ENCODE data around the gene TMEM184A. TPM values are rescaled to one million over a fixed set of nuclear protein-coding genes. Genes with fewer than 3 reads are reported as not detected.

The TMEM184A gene
- total and polyA plus RNA-seq, 2 of the 8 experiments (the other 6 are each of a cell fraction or from before 2014, with no cell fraction given) = 1.8 to 2.1 TPM

GRCh38 chr7:1558841-1559625 is 3.0 kb upstream of the TMEM184A start:
- no peak overlapping the region for H3K27ac ChIP-seq (ENCODE audit: low read depth, low read length)
- H4K8ac ChIP-seq (ENCODE audit: extremely low read depth, insufficient read depth, low read length) = peak overlapping the region; percentile 51; the same call in 1 of the 2 replicates
- H3K18ac ChIP-seq (ENCODE audit: extremely low read depth, low read length) = no peak overlapping the region; the same call in 1 of the 2 replicates
- H3K14ac ChIP-seq (ENCODE audit: insufficient read length) = no peak overlapping the region
- H2BK12ac ChIP-seq (ENCODE audit: low read depth, low read length) = peak overlapping the region; percentile 87; the same call in 1 of the 2 replicates
- H3K9me3 ChIP-seq (ENCODE audit: insufficient read depth in 2 of 2, low read depth in 1 of 2, low read length in 1 of 2) = no peaks in the 10 kb centered on the region
- peak overlapping the region; percentile 7 for H4K91ac ChIP-seq (replicated peaks; ENCODE audit: insufficient read length, low read length)
- H2AFZ ChIP-seq (ENCODE audit: low read length) = no peak overlapping the region
- ChIA-PET POLR2A (ENCODE audit: partially characterized antibody) (interaction anchor here (1.0 to 2.3 kb wide), 3 partner anchors 16 to 55 kb away, joined by 3 to 8 read pairs (median 6); partner anchors contain the start of gene INTS1), CTCF (ENCODE audit: partially characterized antibody) (interaction anchor here (0.6 to 3.2 kb wide), 14 partner anchors 10 to 405 kb away, joined by 3 to 18 read pairs (median 4); no protein-coding TSS in a partner anchor)
- no peak overlapping the region for H3K4ac ChIP-seq (replicated peaks; ENCODE audit: insufficient read length, low read depth, low read length)
- H2BK20ac ChIP-seq (ENCODE audit: low read length) = no peak overlapping the region
- no peak overlapping the region for H3K56ac ChIP-seq (replicated peaks; ENCODE audit: insufficient read length, low read depth, low read length)
- H4K5ac ChIP-seq (ENCODE audit: insufficient read length, low read depth, low read length) = no peak overlapping the region
- H3K36me3 ChIP-seq (ENCODE audit: control insufficient read depth in 2 of 4, insufficient read depth in 4 of 4, low read length in 3 of 4) = no peaks in the 10 kb centered on the region; a peak in 1 of 8 replicates
- no peaks in the 10 kb centered on the region for H3K23me2 ChIP-seq (ENCODE audit: low read depth, low read length)
- H3K9ac ChIP-seq (replicated peaks in 1 of 4; ENCODE audit: extremely low read depth in 1 of 4, low read depth in 3 of 4, low read length in 3 of 4) = no peak overlapping the region
- H3K4me2 ChIP-seq (ENCODE audit: insufficient read depth in 1 of 2, low read depth in 2 of 2, low read length in 2 of 2) = no peak overlapping the region
- no peak overlapping the region for H3K4me3 ChIP-seq (ENCODE audit: extremely low read depth in 1 of 4, insufficient read depth in 2 of 4, low read depth in 3 of 4, low read length in 4 of 4)
- H2BK5ac ChIP-seq (ENCODE audit: low read depth, low read length) = 0 out of 2 replicates have a peak overlapping the region, but pooled peaks have one; percentile 35
- H3K79me1 ChIP-seq (ENCODE audit: low read depth, low read length) = no peaks in the 10 kb centered on the region
- H3K4me1 ChIP-seq (replicated peaks in 1 of 4; ENCODE audit: control insufficient read depth in 3 of 4, insufficient read depth in 4 of 4, low read length in 3 of 4) = peaks cover 0 to 14% (median 10%) of the 10 kb centered on the region in 4 experiments; a peak in 6 of 7 replicates
- H3K27me3 ChIP-seq (replicated peaks in 1 of 4; ENCODE audit: control insufficient read depth in 3 of 4, extremely low read depth in 1 of 4, insufficient read depth in 3 of 4, low read length in 3 of 4) = no peaks in the 10 kb centered on the region
- no peak overlapping the region for H3K23ac ChIP-seq (ENCODE audit: insufficient read length)
- DNase-seq (ENCODE audit: low read depth in 1 of 2, low spot score in 2 of 2) (no peak), FAIRE-seq (no peak)
- 0 out of 2 replicates have a peak overlapping the region, but pooled peaks have one; percentile 29 for H2BK15ac ChIP-seq (ENCODE audit: low read length)
- no peaks in the 10 kb centered on the region for H4K20me1 ChIP-seq (replicated peaks in 1 of 2; ENCODE audit: control insufficient read depth in 1 of 2, insufficient read depth in 2 of 2, low read length in 2 of 2)
- H3K79me2 ChIP-seq (ENCODE audit: control insufficient read depth in 1 of 2, insufficient read depth in 2 of 2, low read length in 2 of 2) = no peaks in the 10 kb centered on the region
- 93% methylated on average over 26 of the region's 32 CpGs; no CpG with 5 or more reads in 1 of the 2 experiments for WGBS, 2 experiments (ENCODE audit: extremely low coverage in 1 of 2, insufficient coverage in 1 of 2, insufficient read length in 1 of 2, insufficient replicate concordance in 2 of 2, low coverage in 1 of 2, low lambda C conversion rate in 2 of 2, missing lambda C conversion rate in 1 of 2)
- H2AK5ac ChIP-seq (ENCODE audit: low read depth, low read length) = no peak overlapping the region; the same call in 1 of the 2 replicates
- H2BK120ac ChIP-seq (replicated peaks; ENCODE audit: low read depth, low read length) = no peak overlapping the region
- TF ChIP-seq KDM4A (IDR thresholded peaks at IDR 0.05; ENCODE audit: low read depth, low read length, severe bottlenecking) = no peak
- TF ChIP-seq CEBPB (IDR thresholded peaks at IDR 0.05; ENCODE audit: low read depth, low read length) = no peak
- no peak for TF ChIP-seq USF2 (IDR thresholded peaks at IDR 0.05; ENCODE audit: low read length)
- TF ChIP-seq EGR1 (IDR thresholded peaks at IDR 0.05; ENCODE audit: borderline replicate concordance, low read depth, low read length) = no peak
- no peak for TF ChIP-seq TEAD4 (IDR thresholded peaks at IDR 0.05; ENCODE audit: low read depth, low read length)
- no peak for TF ChIP-seq ZNF274 (IDR thresholded peaks at IDR 0.05; ENCODE audit: borderline replicate concordance, extremely low read depth, low read length)
- no peak for TF ChIP-seq RFX5 (IDR thresholded peaks at IDR 0.05; ENCODE audit: borderline replicate concordance, low read depth, low read length)
- TF ChIP-seq GABPA (IDR thresholded peaks at IDR 0.05; ENCODE audit: borderline replicate concordance, insufficient read depth, low read length) = no peak
- no peak for TF ChIP-seq MAX (IDR thresholded peaks at IDR 0.05)
- TF ChIP-seq CBX5 (IDR thresholded peaks at IDR 0.05; ENCODE audit: low read depth, low read length) = no peak
